ENCODE data around the gene IL27RA. TPM values are rescaled to one million over a fixed set of nuclear protein-coding genes. Genes with fewer than 3 reads are reported as not detected.
A peak's percentile ranks its signal among the peaks of the same experiment; 100 is the strongest.

Gene IL27RA
- total RNA-seq, 1 experiment from 2014 or later, result 0.67 TPM

GRCh38 chr19:14089412-14089661 lies 57.8 kb downstream of the IL27RA start:
- Histone ChIP-seq H2AFZ (ENCODE audit: low read length) (no peak overlapping the region), H3K9ac (ENCODE audit: low read length) (peak overlapping the region; percentile 74), H3K9me2 (replicated peaks; ENCODE audit: insufficient read depth, low read length) (no peaks in the 10 kb centered on the region), H3K27ac (ENCODE audit: low read length) (0 out of 2 replicates have a peak overlapping the region, but pooled peaks have one; percentile 5), H3K36me3 (ENCODE audit: insufficient read depth, low read length) (peaks cover 7% of the 10 kb centered on the region), H4K20me1 (ENCODE audit: insufficient read depth, low read depth, low read length) (no peaks in the 10 kb centered on the region), H3K79me2 (ENCODE audit: low read length) (peaks cover 14% of the 10 kb centered on the region), H3K27me3 (ENCODE audit: low read length) (no peaks in the 10 kb centered on the region), H3K4me3 (ENCODE audit: low read length) (peak overlapping the region; percentile 79), H3K4me1 (ENCODE audit: low read length) (peaks cover 20% of the 10 kb centered on the region), H3K9me3 (ENCODE audit: low read length) (peaks cover 4% of the 10 kb centered on the region; the same call in 1 of the 2 replicates), H3K4me2 (ENCODE audit: low read depth, low read length, poor library complexity, severe bottlenecking) (peak overlapping the region; percentile 86)
- DNase-seq, result peak; percentile 68

GRCh38 chr19:14089662-14090508 lies 58.3 kb downstream of the IL27RA start:
- peak; percentile 77 for DNase-seq
- Histone ChIP-seq H2AFZ (ENCODE audit: low read length) (no peak overlapping the region), H3K9ac (ENCODE audit: low read length) (peak overlapping the region; percentile 74)

GRCh38 chr19:14090509-14091080 lies 59.0 kb downstream of the IL27RA start, which contains the start of gene SAMD1:
TSS of gene SAMD1 (minus strand) at chr19:14090751.
- peak within 1 kb of the TSS; percentile 100 for H3K4me2 ChIP-seq (ENCODE audit: low read depth, low read length, poor library complexity, severe bottlenecking)
- no peaks in the 10 kb centered on the region for H3K27me3 ChIP-seq (ENCODE audit: low read length)
- peak within 1 kb of the TSS; percentile 80 for H3K27ac ChIP-seq (ENCODE audit: low read length)
- peak within 1 kb of the TSS; percentile 94 for H3K9ac ChIP-seq (ENCODE audit: low read length)
- no peaks in the 10 kb centered on the region for H3K9me2 ChIP-seq (replicated peaks; ENCODE audit: insufficient read depth, low read length)
- peaks cover 4% of the 10 kb centered on the region; the same call in 1 of the 2 replicates for H3K9me3 ChIP-seq (ENCODE audit: low read length)
- H3K4me3 ChIP-seq (ENCODE audit: low read length), result peak within 1 kb of the TSS; percentile 98
- H3K4me1 ChIP-seq (ENCODE audit: low read length), result peaks cover 20% of the 10 kb centered on the region
- H4K20me1 ChIP-seq (ENCODE audit: insufficient read depth, low read depth, low read length), result no peaks in the 10 kb centered on the region
- peaks cover 7% of the 10 kb centered on the region for H3K36me3 ChIP-seq (ENCODE audit: insufficient read depth, low read length)
- peaks cover 14% of the 10 kb centered on the region for H3K79me2 ChIP-seq (ENCODE audit: low read length)
- DNase-seq, result peak; percentile 96
- peak within 1 kb of the TSS; percentile 81; the same call in 1 of the 2 replicates for H2AFZ ChIP-seq (ENCODE audit: low read length)

More at GRCh38 chr19:14089662-14090508, 58.3 kb downstream of the IL27RA start:
- H3K27ac ChIP-seq (ENCODE audit: low read length), result peak overlapping the region; percentile 60; the same call in 1 of the 2 replicates
- peak overlapping the region; percentile 79 for H3K4me3 ChIP-seq (ENCODE audit: low read length)
- H3K27me3 ChIP-seq (ENCODE audit: low read length), result no peaks in the 10 kb centered on the region
- H3K79me2 ChIP-seq (ENCODE audit: low read length), result peaks cover 14% of the 10 kb centered on the region
- H4K20me1 ChIP-seq (ENCODE audit: insufficient read depth, low read depth, low read length), result no peaks in the 10 kb centered on the region
- H3K9me3 ChIP-seq (ENCODE audit: low read length), result peaks cover 4% of the 10 kb centered on the region; the same call in 1 of the 2 replicates
- peaks cover 20% of the 10 kb centered on the region for H3K4me1 ChIP-seq (ENCODE audit: low read length)
- H3K4me2 ChIP-seq (ENCODE audit: low read depth, low read length, poor library complexity, severe bottlenecking), result peak overlapping the region; percentile 86
- H3K9me2 ChIP-seq (replicated peaks; ENCODE audit: insufficient read depth, low read length), result no peaks in the 10 kb centered on the region
- peaks cover 7% of the 10 kb centered on the region for H3K36me3 ChIP-seq (ENCODE audit: insufficient read depth, low read length)

- H3K9me3 ChIP-seq (ENCODE audit: low read length), result peaks cover 4% of the 10 kb centered on the region; the same call in 1 of the 2 replicates
- peak; percentile 80 for DNase-seq
These were observed 59.7 kb downstream of the IL27RA start for GRCh38 chr19:14091081-14091812.

GRCh38 chr19:14091813-14092462 lies 60.4 kb downstream of the IL27RA start:
- peak overlapping the region; percentile 81; the same call in 1 of the 2 replicates for H2AFZ ChIP-seq (ENCODE audit: low read length)
- peaks cover 20% of the 10 kb centered on the region for H3K4me1 ChIP-seq (ENCODE audit: low read length)
- DNase-seq, result peak; percentile 73
- H3K9me3 ChIP-seq (ENCODE audit: low read length), result peaks cover 4% of the 10 kb centered on the region; the same call in 1 of the 2 replicates
- H4K20me1 ChIP-seq (ENCODE audit: insufficient read depth, low read depth, low read length), result no peaks in the 10 kb centered on the region
- H3K4me3 ChIP-seq (ENCODE audit: low read length), result peak overlapping the region; percentile 98
- H3K36me3 ChIP-seq (ENCODE audit: insufficient read depth, low read length), result peaks cover 7% of the 10 kb centered on the region
- peaks cover 14% of the 10 kb centered on the region for H3K79me2 ChIP-seq (ENCODE audit: low read length)
- H3K4me2 ChIP-seq (ENCODE audit: low read depth, low read length, poor library complexity, severe bottlenecking), result peak overlapping the region; percentile 100
- no peaks in the 10 kb centered on the region for H3K27me3 ChIP-seq (ENCODE audit: low read length)
- H3K9ac ChIP-seq (ENCODE audit: low read length), result peak overlapping the region; percentile 94
- no peaks in the 10 kb centered on the region for H3K9me2 ChIP-seq (replicated peaks; ENCODE audit: insufficient read depth, low read length)
- H3K27ac ChIP-seq (ENCODE audit: low read length), result peak overlapping the region; percentile 80

More at GRCh38 chr19:14091081-14091812, 59.7 kb downstream of the IL27RA start:
- no peaks in the 10 kb centered on the region for H3K27me3 ChIP-seq (ENCODE audit: low read length)
- H2AFZ ChIP-seq (ENCODE audit: low read length), result peak overlapping the region; percentile 81; the same call in 1 of the 2 replicates
- H4K20me1 ChIP-seq (ENCODE audit: insufficient read depth, low read depth, low read length), result no peaks in the 10 kb centered on the region
- H3K4me3 ChIP-seq (ENCODE audit: low read length), result peak overlapping the region; percentile 98
- H3K4me2 ChIP-seq (ENCODE audit: low read depth, low read length, poor library complexity, severe bottlenecking), result peak overlapping the region; percentile 100
- no peaks in the 10 kb centered on the region for H3K9me2 ChIP-seq (replicated peaks; ENCODE audit: insufficient read depth, low read length)
- peak overlapping the region; percentile 94 for H3K9ac ChIP-seq (ENCODE audit: low read length)
- H3K27ac ChIP-seq (ENCODE audit: low read length), result peak overlapping the region; percentile 80
- H3K36me3 ChIP-seq (ENCODE audit: insufficient read depth, low read length), result peaks cover 7% of the 10 kb centered on the region
- peaks cover 20% of the 10 kb centered on the region for H3K4me1 ChIP-seq (ENCODE audit: low read length)
- H3K79me2 ChIP-seq (ENCODE audit: low read length), result peaks cover 14% of the 10 kb centered on the region

GRCh38 chr19:14093117-14093823 lies 61.7 kb downstream of the IL27RA start:
- Histone ChIP-seq H3K79me2 (ENCODE audit: low read length) (peaks cover 12% of the 10 kb centered on the region), H3K4me1 (ENCODE audit: low read length) (peaks cover 20% of the 10 kb centered on the region), H3K9me3 (ENCODE audit: low read length) (peaks cover 4% of the 10 kb centered on the region; the same call in 1 of the 2 replicates), H3K9ac (ENCODE audit: low read length) (no peak overlapping the region), H4K20me1 (ENCODE audit: insufficient read depth, low read depth, low read length) (no peaks in the 10 kb centered on the region), H3K27me3 (ENCODE audit: low read length) (no peaks in the 10 kb centered on the region), H3K36me3 (ENCODE audit: insufficient read depth, low read length) (peaks cover 5% of the 10 kb centered on the region), H2AFZ (ENCODE audit: low read length) (no peak overlapping the region), H3K4me2 (ENCODE audit: low read depth, low read length, poor library complexity, severe bottlenecking) (no peak overlapping the region), H3K4me3 (ENCODE audit: low read length) (no peak overlapping the region), H3K9me2 (replicated peaks; ENCODE audit: insufficient read depth, low read length) (no peaks in the 10 kb centered on the region), H3K27ac (ENCODE audit: low read length) (no peak overlapping the region)
- DNase-seq, result peak; percentile 40

GRCh38 chr19:14094854-14095253 lies 63.3 kb downstream of the IL27RA start:
- Histone ChIP-seq H3K27me3 (ENCODE audit: low read length) (no peaks in the 10 kb centered on the region), H3K4me1 (ENCODE audit: low read length) (peaks cover 11% of the 10 kb centered on the region), H3K9me3 (ENCODE audit: low read length) (peaks cover 4% of the 10 kb centered on the region; the same call in 1 of the 2 replicates), H2AFZ (ENCODE audit: low read length) (no peak overlapping the region), H3K36me3 (ENCODE audit: insufficient read depth, low read length) (no peaks in the 10 kb centered on the region; the same call in 1 of the 2 replicates), H4K20me1 (ENCODE audit: insufficient read depth, low read depth, low read length) (no peaks in the 10 kb centered on the region), H3K4me3 (ENCODE audit: low read length) (no peak overlapping the region), H3K79me2 (ENCODE audit: low read length) (no peaks in the 10 kb centered on the region), H3K27ac (ENCODE audit: low read length) (no peak overlapping the region), H3K9me2 (replicated peaks; ENCODE audit: insufficient read depth, low read length) (no peaks in the 10 kb centered on the region), H3K9ac (ENCODE audit: low read length) (no peak overlapping the region), H3K4me2 (ENCODE audit: low read depth, low read length, poor library complexity, severe bottlenecking) (no peak overlapping the region)
- no peak for DNase-seq

Measured in Karpas-422 (cell line).